Measurements from ENCODE around the gene SLC25A29.

Gene SLC25A29

GRCh38 chr14:100294213-100294962, 11.9 kb downstream of the SLC25A29 start:
- Histone ChIP-seq H3K9me3 (ENCODE audit: control extremely low read depth in 1 of 5, control insufficient read depth in 4 of 5, insufficient read depth in 2 of 5, low read depth in 1 of 5, low read length in 4 of 5) (no peaks in the 10 kb centered on the region), H3K4me3 (ENCODE audit: control insufficient read depth in 1 of 7, extremely low read depth in 1 of 7, insufficient read depth in 4 of 7, low read depth in 2 of 7, low read length in 6 of 7) (no peak overlapping the region), H3K27ac (ENCODE audit: insufficient read depth in 1 of 2, low read depth in 1 of 2, low read length in 2 of 2, poor library complexity in 1 of 2, severe bottlenecking in 2 of 2) (no peak overlapping the region), H3K4me1 (ENCODE audit: control extremely low read depth in 1 of 4, control insufficient read depth in 4 of 4, insufficient read depth in 4 of 4, low read length in 3 of 4) (peaks cover 3 to 38% (median 24%) of the 10 kb centered on the region in 4 experiments), H3K27me3 (replicated peaks in 2 of 5; ENCODE audit: control insufficient read depth in 4 of 5, insufficient read depth in 5 of 5, low read length in 4 of 5) (no peaks in the 10 kb centered on the region), H3K36me3 (ENCODE audit: control insufficient read depth in 4 of 4, insufficient read depth in 4 of 4, low read length in 3 of 4) (peaks cover 3 to 75% (median 43%) of the 10 kb centered on the region in 4 experiments)
- 97% methylated on average over 9 of the region's 12 CpGs for WGBS (ENCODE audit: insufficient coverage)
- DNase-seq: no peak
- POLR2A ChIA-PET: no interaction called here
- CTCF ChIA-PET: interaction anchor here (1.0 to 5.6 kb wide), 6 partner anchors 9 to 53 kb away, joined by 3 to 59 read pairs (median 6); no protein-coding TSS in a partner anchor

GRCh38 chr14:100293497-100294212, 12.6 kb downstream of the SLC25A29 start:
- Histone ChIP-seq H3K27me3 (replicated peaks in 2 of 5; ENCODE audit: control insufficient read depth in 4 of 5, insufficient read depth in 5 of 5, low read length in 4 of 5) (no peaks in the 10 kb centered on the region), H3K4me3 (ENCODE audit: control insufficient read depth in 1 of 7, extremely low read depth in 1 of 7, insufficient read depth in 4 of 7, low read depth in 2 of 7, low read length in 6 of 7) (no peak overlapping the region), H3K27ac (ENCODE audit: insufficient read depth in 1 of 2, low read depth in 1 of 2, low read length in 2 of 2, poor library complexity in 1 of 2, severe bottlenecking in 2 of 2) (no peak overlapping the region), H3K36me3 (ENCODE audit: control insufficient read depth in 4 of 4, insufficient read depth in 4 of 4, low read length in 3 of 4) (peaks cover 3 to 76% (median 45%) of the 10 kb centered on the region in 4 experiments), H3K4me1 (ENCODE audit: control extremely low read depth in 1 of 4, control insufficient read depth in 4 of 4, insufficient read depth in 4 of 4, low read length in 3 of 4) (peaks cover 3 to 38% (median 21%) of the 10 kb centered on the region in 4 experiments), H3K9me3 (ENCODE audit: control extremely low read depth in 1 of 5, control insufficient read depth in 4 of 5, insufficient read depth in 2 of 5, low read depth in 1 of 5, low read length in 4 of 5) (no peaks in the 10 kb centered on the region)
- no peak for DNase-seq
- ChIA-PET CTCF (interaction anchor here (1.0 to 5.6 kb wide), 3 partner anchors 8 to 53 kb away, joined by 4 to 59 read pairs (median 20); no protein-coding TSS in a partner anchor), POLR2A (no interaction called here)
- WGBS (ENCODE audit: insufficient coverage): 95% methylated on average over 11 of the region's 14 CpGs

- Histone ChIP-seq H3K36me3 (ENCODE audit: control insufficient read depth in 4 of 4, insufficient read depth in 4 of 4, low read length in 3 of 4) (peaks cover 3 to 70% (median 42%) of the 10 kb centered on the region in 4 experiments), H3K27me3 (replicated peaks in 2 of 5; ENCODE audit: control insufficient read depth in 4 of 5, insufficient read depth in 5 of 5, low read length in 4 of 5) (no peaks in the 10 kb centered on the region), H3K9me3 (ENCODE audit: control extremely low read depth in 1 of 5, control insufficient read depth in 4 of 5, insufficient read depth in 2 of 5, low read depth in 1 of 5, low read length in 4 of 5) (no peaks in the 10 kb centered on the region), H3K4me3 (ENCODE audit: control insufficient read depth in 1 of 7, extremely low read depth in 1 of 7, insufficient read depth in 4 of 7, low read depth in 2 of 7, low read length in 6 of 7) (no peak overlapping the region), H3K27ac (ENCODE audit: insufficient read depth in 1 of 2, low read depth in 1 of 2, low read length in 2 of 2, poor library complexity in 1 of 2, severe bottlenecking in 2 of 2) (no peak overlapping the region), H3K4me1 (ENCODE audit: control extremely low read depth in 1 of 4, control insufficient read depth in 4 of 4, insufficient read depth in 4 of 4, low read length in 3 of 4) (peaks cover 3 to 34% (median 17%) of the 10 kb centered on the region in 4 experiments)
- ChIA-PET POLR2A (no interaction called here), CTCF (interaction anchor here (1.3 to 4.9 kb wide), 3 partner anchors 10 to 20 kb away, joined by 3 to 20 read pairs (median 6); no protein-coding TSS in a partner anchor)
- 98% methylated on average over 42 of the region's 42 CpGs for WGBS (ENCODE audit: insufficient coverage)
- no peak for DNase-seq
Measured at GRCh38 chr14:100292776-100293461, 13.3 kb downstream of the SLC25A29 start.

- Histone ChIP-seq H3K27ac (ENCODE audit: insufficient read depth in 1 of 2, low read depth in 1 of 2, low read length in 2 of 2, poor library complexity in 1 of 2, severe bottlenecking in 2 of 2) (no peak overlapping the region), H3K4me1 (ENCODE audit: control extremely low read depth in 1 of 4, control insufficient read depth in 4 of 4, insufficient read depth in 4 of 4, low read length in 3 of 4) (peaks cover 3 to 28% (median 11%) of the 10 kb centered on the region in 4 experiments), H3K4me3 (ENCODE audit: control insufficient read depth in 1 of 7, extremely low read depth in 1 of 7, insufficient read depth in 4 of 7, low read depth in 2 of 7, low read length in 6 of 7) (no peak overlapping the region), H3K27me3 (replicated peaks in 2 of 5; ENCODE audit: control insufficient read depth in 4 of 5, insufficient read depth in 5 of 5, low read length in 4 of 5) (no peaks in the 10 kb centered on the region), H3K9me3 (ENCODE audit: control extremely low read depth in 1 of 5, control insufficient read depth in 4 of 5, insufficient read depth in 2 of 5, low read depth in 1 of 5, low read length in 4 of 5) (no peaks in the 10 kb centered on the region), H3K36me3 (ENCODE audit: control insufficient read depth in 4 of 4, insufficient read depth in 4 of 4, low read length in 3 of 4) (peaks cover 3 to 69% (median 42%) of the 10 kb centered on the region in 4 experiments)
- DNase-seq: no peak
- CTCF ChIA-PET: interaction anchor here (1.3 to 4.9 kb wide), 3 partner anchors 9 to 20 kb away, joined by 3 to 20 read pairs (median 6); no protein-coding TSS in a partner anchor
- POLR2A ChIA-PET: no interaction called here
- WGBS (ENCODE audit: insufficient coverage): 93% methylated on average over 60 of the region's 61 CpGs
Measured at GRCh38 chr14:100292301-100292775, 13.9 kb downstream of the SLC25A29 start.

- no peak for DNase-seq
- no peaks in the 10 kb centered on the region for H3K27me3 ChIP-seq (replicated peaks in 2 of 5; ENCODE audit: control insufficient read depth in 4 of 5, insufficient read depth in 5 of 5, low read length in 4 of 5)
- POLR2A ChIA-PET: no interaction called here
- H3K4me1 ChIP-seq (ENCODE audit: control extremely low read depth in 1 of 4, control insufficient read depth in 4 of 4, insufficient read depth in 4 of 4, low read length in 3 of 4): peaks cover 0 to 20% (median 4%) of the 10 kb centered on the region in 4 experiments
- no peaks in the 10 kb centered on the region for H3K9me3 ChIP-seq (ENCODE audit: control extremely low read depth in 1 of 5, control insufficient read depth in 4 of 5, insufficient read depth in 2 of 5, low read depth in 1 of 5, low read length in 4 of 5)
- no peak overlapping the region for H3K27ac ChIP-seq (ENCODE audit: insufficient read depth in 1 of 2, low read depth in 1 of 2, low read length in 2 of 2, poor library complexity in 1 of 2, severe bottlenecking in 2 of 2)
- H3K4me3 ChIP-seq (ENCODE audit: control insufficient read depth in 1 of 7, extremely low read depth in 1 of 7, insufficient read depth in 4 of 7, low read depth in 2 of 7, low read length in 6 of 7): no peak overlapping the region
- CTCF ChIA-PET: interaction anchor here (1.3 to 4.9 kb wide), 5 partner anchors 8 to 20 kb away, joined by 3 to 20 read pairs (median 6); no protein-coding TSS in a partner anchor
- WGBS (ENCODE audit: insufficient coverage): 95% methylated on average over 12 of the region's 13 CpGs
- H3K36me3 ChIP-seq (ENCODE audit: control insufficient read depth in 4 of 4, insufficient read depth in 4 of 4, low read length in 3 of 4): peaks cover 6 to 69% (median 42%) of the 10 kb centered on the region in 4 experiments
Measured at GRCh38 chr14:100291305-100292075, 14.8 kb downstream of the SLC25A29 start.

GRCh38 chr14:100290607-100291304, 15.5 kb downstream of the SLC25A29 start:
- peaks cover 0 to 16% (median 5%) of the 10 kb centered on the region in 4 experiments for H3K4me1 ChIP-seq (ENCODE audit: control extremely low read depth in 1 of 4, control insufficient read depth in 4 of 4, insufficient read depth in 4 of 4, low read length in 3 of 4)
- peaks cover 6 to 66% (median 41%) of the 10 kb centered on the region in 4 experiments for H3K36me3 ChIP-seq (ENCODE audit: control insufficient read depth in 4 of 4, insufficient read depth in 4 of 4, low read length in 3 of 4)
- H3K27ac ChIP-seq (ENCODE audit: insufficient read depth in 1 of 2, low read depth in 1 of 2, low read length in 2 of 2, poor library complexity in 1 of 2, severe bottlenecking in 2 of 2): no peak overlapping the region
- CTCF ChIA-PET: interaction anchor here (0.8 to 2.5 kb wide), 4 partner anchors 8 to 30 kb away, joined by 3 to 6 read pairs (median 4); no protein-coding TSS in a partner anchor
- no peak for DNase-seq
- 99% methylated on average over 11 of the region's 12 CpGs for WGBS (ENCODE audit: insufficient coverage)
- H3K4me3 ChIP-seq (ENCODE audit: control insufficient read depth in 1 of 7, extremely low read depth in 1 of 7, insufficient read depth in 4 of 7, low read depth in 2 of 7, low read length in 6 of 7): no peak overlapping the region
- POLR2A ChIA-PET: interaction anchor here (0.6 kb wide), 1 partner anchor 13 kb away, joined by 3 read pairs; no protein-coding TSS in a partner anchor
- H3K27me3 ChIP-seq (replicated peaks in 2 of 5; ENCODE audit: control insufficient read depth in 4 of 5, insufficient read depth in 5 of 5, low read length in 4 of 5): no peaks in the 10 kb centered on the region
- H3K9me3 ChIP-seq (ENCODE audit: control extremely low read depth in 1 of 5, control insufficient read depth in 4 of 5, insufficient read depth in 2 of 5, low read depth in 1 of 5, low read length in 4 of 5): no peaks in the 10 kb centered on the region
